AG10803 (cell line): ENCODE measurements around the gene ABCB1.
"Not testable (repeated sequence)": the region's sequence is repeated elsewhere in the genome, so short reads cannot be mapped to it uniquely, and the experiment has no call there.

Experiments used
- DNase-seq: peaks from one replicate; pipeline ENCODE4 v3.0.0; 2010; ENCODE audit warnings: low read depth
- H3K4me3 ChIP-seq: 2 replicates; pipeline ENCODE4 v1.5.1; 2011; ENCODE audit warnings: mild to moderate bottlenecking, low read length, control low read depth
- CTCF ChIP-seq: conservative IDR thresholded peaks from 2 replicates; pipeline ENCODE4 v1.5.1; 2011; ENCODE audit warnings: mild to moderate bottlenecking, low read length, control low read depth, inconsistent platforms

ABCB1 gene

GRCh38 chr7:87581723-87582122 is 19.0 kb downstream of the ABCB1 start:
- TF ChIP-seq CTCF = no peak
- no peak for DNase-seq
- no peak overlapping the region for H3K4me3 ChIP-seq

GRCh38 chr7:87580636-87581035 is 20.0 kb downstream of the ABCB1 start:
- no peak overlapping the region for H3K4me3 ChIP-seq
- TF ChIP-seq CTCF = no peak
- no peak for DNase-seq

DNA sequence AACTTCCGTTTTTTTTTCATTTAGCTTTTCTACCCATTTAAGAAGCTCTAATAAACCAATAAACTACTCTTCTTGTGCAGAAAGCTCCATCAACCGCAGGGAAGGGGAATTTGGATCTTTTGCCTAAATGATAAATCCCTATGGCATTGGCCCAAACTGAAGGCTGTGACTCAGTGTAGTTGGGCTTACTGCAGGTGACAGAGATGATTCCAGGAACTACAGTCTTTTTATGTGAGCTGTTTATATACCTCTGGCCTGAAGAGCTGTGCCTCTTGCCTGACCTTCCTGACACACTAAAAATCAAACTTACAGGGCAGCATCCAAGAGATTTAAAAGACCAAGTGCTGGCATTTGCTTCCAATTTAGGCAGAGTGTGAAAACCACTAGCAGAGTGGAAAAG is 25.2 kb downstream of the ABCB1 start:
- peak; percentile 0 for DNase-seq
- TF ChIP-seq CTCF = no peak
- no peak overlapping the region for H3K4me3 ChIP-seq

DNA sequence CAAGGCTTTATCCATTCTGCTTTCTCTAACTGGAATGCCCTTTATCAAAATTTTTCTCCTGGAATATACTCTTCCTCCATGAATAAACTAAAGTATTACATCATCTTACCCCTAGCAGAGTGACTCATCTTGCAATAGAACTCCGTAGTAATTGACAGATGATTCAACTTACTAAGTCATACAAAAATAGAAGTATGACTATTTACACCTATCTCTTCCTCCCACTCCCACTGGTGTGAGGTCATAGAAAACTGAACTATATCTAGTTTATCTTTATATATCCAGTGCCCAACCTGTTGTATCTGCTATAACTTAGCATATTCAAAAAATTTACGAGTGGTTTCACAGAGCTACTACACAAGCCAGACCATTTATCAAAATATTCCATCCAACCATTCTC is 26.1 kb downstream of the ABCB1 start:
- TF ChIP-seq CTCF = no peak
- no peak overlapping the region for H3K4me3 ChIP-seq
- peak; percentile 29 for DNase-seq

DNA sequence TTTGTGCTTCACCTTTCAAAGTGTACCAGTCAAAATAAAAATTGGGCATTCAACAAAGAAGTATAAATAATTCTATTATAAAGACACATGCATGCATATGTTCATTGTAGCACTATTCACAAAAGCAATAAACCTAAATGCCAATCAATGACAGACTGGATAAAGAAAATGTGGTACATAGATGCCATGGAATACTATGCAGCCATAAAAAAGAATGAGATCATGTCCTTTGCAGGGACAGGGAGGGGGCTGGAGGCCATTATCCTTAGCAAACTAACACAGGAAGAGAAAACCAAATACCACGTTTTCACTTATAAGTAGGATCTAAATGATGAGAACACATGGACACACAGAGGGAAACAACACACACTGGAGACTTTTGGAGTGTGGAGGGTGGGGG is 28.2 kb downstream of the ABCB1 start:
- DNase-seq, H3K4me3 ChIP-seq: not testable (repeated sequence)

GRCh38 chr7:87570178-87570577 is 30.5 kb downstream of the ABCB1 start:
- H3K4me3 ChIP-seq = no peak overlapping the region
- peak; percentile 58 for DNase-seq

GRCh38 chr7:87567052-87567451 is 33.6 kb downstream of the ABCB1 start:
- DNase-seq = no peak
- TF ChIP-seq CTCF = no peak
- H3K4me3 ChIP-seq = no peak overlapping the region

More at GRCh38 chr7:87570178-87570577, 30.5 kb downstream of the ABCB1 start:
- TF ChIP-seq CTCF = no peak

- DNase-seq = no peak
- no peak overlapping the region for H3K4me3 ChIP-seq
- TF ChIP-seq CTCF = no peak
Observed at GRCh38 chr7:87566311-87566900, 34.3 kb downstream of the ABCB1 start.
